DMS 273 (cell line): Measurements from ENCODE around the gene SLC16A1.
"Not testable (repeated sequence)": the region's sequence is repeated elsewhere in the genome, so short reads cannot be mapped to it uniquely, and the experiment has no call there.

Source experiments
- DNase-seq: peaks from one replicate; lab custom pipeline; 2025; ENCODE audit not compliant: unreplicated experiment; lab: John Stamatoyannopoulos, UW

Gene SLC16A1

DNA sequence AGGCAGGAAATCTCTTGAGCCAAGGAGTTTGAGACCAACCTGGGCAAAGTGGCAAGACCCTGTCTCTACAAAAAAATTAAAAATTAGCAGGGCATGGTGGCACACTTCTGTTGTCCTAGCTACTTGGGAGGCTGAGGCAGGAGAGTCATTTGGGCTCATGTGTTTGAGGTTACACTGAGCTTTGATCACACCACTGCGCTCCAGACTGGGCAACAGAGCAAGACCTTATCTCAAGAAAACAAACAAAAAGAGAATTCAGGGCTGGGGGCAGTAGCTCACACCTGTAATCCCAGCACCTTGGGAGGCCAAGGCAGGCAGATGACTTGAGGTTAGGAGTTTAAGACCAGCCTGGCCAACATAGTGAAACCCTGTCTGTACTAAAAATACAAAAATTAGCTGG lies 17.8 kb upstream of the SLC16A1 start:
- no peak for DNase-seq

DNA sequence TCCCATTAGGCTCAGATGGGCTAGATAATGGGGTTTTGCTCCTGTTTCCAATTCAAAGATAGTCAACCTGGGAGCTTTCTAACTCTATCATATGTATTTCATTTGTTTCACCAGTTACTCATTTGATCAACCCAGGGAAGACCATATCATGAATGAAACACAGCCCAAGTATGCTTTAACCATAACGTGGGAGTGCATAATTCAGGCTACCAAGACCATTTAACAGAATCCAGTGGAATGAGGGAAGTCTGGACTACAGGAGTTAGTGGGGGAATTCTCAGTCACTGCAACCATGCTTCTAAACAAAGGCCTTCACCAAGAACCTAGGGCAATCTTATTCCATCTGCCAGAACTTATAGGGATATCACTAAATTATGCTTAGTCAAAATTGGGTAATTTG lies 15.0 kb upstream of the SLC16A1 start:
- DNase-seq = no peak

DNA sequence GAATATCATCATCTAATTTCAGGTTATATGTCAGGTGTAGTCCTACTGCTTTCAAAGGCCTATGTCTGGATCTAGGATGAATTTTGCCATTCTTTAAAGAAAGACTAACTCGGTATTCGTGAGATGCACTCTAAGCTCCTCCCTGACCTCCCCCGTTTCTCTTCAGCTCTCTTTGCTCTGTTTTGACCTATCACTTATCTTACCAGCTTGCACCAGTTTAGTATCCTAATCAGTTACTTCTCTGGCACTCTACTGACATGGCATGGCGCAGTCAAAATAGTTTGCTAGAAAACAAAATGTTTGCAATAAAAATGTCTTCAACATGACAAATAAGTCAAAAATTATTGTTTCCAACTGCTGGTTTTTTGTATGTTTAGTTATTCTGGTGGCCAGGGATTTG lies 8.4 kb upstream of the SLC16A1 start:
- no peak for DNase-seq

DNA sequence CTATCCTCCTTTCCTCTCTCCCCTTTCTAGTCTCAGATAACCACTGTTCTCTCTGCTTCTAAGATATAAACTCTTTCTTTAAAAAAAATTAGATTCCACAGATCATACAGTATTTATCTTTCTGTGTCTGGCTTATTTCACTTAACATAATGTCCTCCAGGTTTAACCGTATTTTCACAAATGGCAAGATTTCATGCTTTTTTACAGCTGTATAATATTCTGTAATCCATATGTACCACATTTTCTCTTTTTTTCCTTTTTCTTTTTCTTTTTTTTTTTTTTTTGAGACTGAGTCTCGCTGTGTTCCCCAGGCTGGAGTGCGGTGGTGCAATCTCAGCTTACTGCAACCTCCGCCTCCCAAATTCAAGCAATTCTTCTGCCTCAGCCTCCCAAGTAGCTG lies 5.1 kb upstream of the SLC16A1 start:
- DNase-seq = no peak

DNA sequence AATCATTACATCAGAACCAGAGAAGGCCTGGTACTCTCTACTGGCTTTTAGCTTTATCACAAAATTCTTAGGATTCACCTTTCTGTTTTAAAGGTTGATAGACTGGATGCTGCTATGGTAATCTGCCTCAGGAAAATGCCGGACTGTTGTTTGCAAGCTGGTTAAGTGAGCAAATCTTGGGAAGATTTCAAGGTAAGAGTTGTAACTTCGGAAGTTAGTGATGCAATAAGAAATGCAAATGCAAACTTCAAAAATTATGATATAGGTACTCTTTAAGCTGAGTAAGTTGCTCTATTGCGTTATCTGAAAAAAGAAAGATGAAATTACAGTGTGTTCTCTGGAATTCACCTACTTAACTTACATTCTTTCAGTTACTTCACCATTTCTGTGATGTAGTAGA lies 4.4 kb upstream of the SLC16A1 start:
- DNase-seq = no peak

DNA sequence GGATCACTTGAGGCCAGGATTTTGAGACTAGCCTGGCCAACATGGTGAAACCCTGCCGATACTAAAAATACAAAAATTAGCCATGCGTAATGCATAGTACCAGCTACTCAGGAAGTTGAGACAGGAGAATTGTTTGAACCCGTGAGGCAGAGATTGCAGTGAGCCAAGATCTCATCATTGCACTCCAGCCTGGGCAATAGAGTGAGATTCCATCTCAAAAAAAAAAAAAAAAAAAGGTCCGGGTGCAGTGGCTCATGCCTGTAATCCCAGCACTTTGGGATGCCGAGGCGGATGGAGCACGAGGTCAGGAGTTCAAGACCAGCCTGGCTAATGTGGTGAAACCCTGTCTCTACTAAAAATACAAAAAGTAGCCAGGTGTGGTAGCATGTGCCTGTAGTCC lies 2.2 kb upstream of the SLC16A1 start:
- DNase-seq = not testable (repeated sequence)

DNA sequence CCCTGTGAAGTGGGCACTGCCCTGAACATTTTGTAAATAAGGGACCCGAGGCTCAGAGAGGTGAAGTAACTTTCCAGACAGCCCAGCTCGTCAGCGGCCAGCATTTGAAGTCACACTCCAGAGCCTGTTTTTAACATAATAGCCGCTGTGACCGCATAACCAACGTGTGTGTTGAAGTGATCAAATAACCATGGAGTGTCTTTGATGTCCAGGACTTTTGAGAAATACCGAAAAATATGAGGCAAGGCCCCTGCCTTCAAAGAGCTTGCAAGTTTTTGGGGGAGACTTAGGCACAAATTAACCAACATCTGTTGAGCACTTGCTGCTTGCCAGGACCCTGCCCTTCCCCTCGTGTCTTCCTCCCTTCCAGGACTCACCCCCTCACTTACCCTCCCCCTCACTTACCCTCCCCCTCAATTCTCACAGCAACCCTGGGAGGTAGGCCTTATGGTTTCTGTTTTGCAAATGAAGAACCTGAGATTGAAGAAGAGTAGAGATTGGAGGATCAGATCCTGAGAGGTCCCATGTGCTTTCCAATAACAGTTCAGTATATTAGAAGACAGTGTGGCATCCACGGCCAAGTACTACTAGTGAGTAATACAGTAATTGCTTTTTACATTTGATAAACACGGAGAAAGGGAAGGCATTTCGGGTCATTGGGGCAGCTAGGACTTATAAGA lies 1.3 kb upstream of the SLC16A1 start:
- DNase-seq = peak; percentile 91

DNA sequence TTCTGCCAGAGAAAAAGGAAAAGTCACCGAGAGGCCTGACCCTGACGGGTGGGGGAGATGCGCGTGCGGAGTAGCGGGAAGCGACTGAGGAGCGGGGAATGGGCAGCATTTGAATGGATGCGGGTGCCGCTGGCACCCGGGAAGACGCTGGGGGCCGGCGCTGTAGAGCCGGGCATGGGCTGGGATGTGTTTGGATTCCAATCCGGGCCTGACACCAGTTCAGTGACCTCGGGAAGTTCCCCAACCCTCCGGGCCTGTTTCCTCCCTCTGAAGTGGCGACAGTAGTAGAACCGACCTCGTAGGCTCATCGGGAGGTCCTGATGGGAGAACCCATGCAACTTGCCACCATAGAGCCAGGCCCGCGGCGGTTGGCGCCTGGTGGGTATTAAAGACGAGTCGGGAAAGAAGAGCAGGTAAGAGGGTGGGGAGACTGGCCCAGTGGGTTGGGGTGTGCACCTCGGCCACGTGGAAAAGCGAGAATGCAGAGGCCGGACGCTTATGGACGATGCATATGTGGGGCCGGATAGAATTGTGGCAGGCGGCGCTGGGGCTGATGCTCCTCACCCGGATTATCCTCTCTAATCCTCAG lies 642 bp upstream of the SLC16A1 start:
- DNase-seq = no peak

DNA sequence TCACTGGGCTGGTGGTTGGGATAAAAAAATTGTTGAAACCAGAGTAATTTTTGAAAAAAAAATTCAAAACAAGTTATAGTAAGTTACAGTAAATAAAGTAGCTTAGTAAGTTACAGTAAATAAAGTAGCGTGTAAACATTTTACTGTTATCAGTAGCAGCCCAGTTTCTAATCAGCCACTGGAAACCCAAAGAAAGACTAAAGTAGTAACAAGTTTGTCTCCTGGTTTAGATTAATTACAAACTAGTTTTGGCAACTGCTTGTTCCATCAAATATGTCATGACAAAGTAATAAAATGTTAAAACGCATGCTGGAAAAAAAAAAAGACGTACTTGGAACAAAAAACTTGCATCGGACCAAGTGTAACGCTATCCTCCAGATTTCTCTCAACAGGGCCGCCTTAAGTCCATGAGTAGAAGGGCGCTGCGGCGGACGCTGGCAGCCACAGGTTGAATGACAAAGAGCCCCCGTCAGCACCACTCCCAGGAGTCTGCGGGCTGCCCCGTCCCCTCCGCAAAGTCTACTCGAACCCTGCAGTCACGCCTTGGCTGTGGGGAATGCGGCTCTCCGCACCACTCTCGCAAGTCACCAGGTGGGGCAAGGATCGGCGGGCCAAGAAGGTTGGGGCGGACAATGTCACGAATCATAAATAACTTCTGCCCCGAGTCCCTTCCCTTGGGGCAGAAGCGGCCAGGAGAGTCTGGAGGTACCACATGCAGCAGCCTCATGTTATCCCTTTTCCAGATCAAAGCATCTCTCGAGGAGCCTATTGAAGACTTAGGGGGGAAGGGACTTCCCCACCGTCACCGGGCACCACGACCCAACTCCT lies 837 bp downstream of the SLC16A1 start:
- DNase-seq = peak; percentile 89

DNA sequence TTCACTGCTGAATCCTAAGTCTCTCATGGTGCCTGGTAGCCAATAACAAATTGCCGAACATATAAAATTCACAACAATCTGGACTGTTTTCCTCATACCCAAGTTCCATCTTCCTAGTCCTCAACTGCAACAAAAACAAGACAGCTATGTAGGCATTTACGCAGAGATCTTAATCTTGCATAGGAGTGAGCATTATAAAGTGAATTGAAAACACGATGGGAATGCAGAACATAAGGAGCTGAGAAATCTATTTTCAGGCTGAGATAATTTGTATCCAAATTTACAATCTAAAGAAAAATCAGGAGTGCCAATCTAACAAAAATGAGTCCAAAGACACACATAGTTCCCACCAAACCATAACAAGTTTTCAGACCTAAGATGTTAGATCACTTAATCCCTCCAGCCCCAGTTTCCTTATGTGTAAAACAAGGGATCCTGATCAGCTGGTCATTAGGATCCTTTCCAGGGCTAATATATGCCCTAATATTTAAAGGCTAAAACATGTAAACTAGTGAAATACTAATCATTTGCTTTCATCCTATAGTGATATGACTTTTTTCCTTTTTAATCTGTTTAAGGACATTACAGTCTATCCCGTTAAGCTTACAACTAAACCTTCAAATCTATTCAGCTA lies 1.9 kb downstream of the SLC16A1 start:
- peak; percentile 39 for DNase-seq

DNA sequence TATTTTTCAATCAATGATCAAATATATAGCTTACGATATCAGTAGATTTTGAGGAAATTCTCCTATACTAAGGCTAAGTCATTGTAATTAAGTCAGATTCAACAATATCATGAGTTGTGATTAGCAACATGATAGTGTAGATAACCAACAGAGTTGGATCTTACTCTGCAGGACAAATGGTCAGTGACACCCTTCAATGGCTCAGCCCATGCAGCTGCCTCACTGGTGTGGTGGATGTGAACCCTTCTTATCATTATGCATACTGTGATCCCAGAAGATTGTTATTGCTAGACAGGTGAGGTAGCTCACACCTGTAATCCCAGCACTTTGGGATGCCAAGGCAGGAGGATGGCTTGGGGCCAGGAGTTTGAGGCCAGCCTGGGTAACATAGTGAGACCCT lies 5.6 kb downstream of the SLC16A1 start:
- DNase-seq = no peak

DNA sequence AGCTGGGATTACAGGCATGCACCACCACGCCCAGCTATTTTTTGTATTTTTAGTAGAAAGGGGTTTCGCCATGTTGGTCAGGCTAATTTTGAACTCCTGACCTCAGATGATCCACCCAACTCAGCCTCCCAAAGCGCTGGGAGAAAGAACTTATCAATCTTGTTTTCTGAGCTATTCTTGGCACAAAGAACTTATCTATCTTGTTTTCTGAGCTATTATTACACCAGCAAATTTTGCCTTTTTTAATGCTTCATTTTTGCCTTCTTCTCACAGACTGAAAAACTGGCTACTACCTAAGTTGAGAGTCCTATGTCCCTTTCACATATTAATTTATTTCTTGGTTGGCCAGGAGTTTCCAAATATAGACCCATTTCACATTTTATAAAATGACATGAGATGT lies 9.3 kb downstream of the SLC16A1 start:
- DNase-seq = no peak

DNA sequence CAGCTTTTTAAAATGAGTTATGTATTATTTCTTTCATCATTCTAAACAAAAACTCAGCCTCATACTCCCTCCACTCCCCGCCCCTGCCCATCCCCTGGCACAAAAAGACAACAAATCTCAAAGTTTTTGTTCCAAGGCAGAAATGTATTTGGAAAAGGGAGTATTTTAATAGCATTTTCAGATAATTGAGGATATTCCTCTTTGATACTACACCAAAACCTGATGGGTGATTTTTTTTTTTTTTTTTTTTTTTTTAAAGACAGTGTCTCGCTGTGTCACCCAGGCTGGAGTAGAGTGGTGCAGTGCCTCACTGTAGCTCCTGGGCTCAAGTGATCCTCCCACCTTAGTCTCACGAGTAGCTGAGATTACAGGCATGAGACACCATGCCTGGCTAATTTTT lies 16.2 kb downstream of the SLC16A1 start:
- no peak for DNase-seq

DNA sequence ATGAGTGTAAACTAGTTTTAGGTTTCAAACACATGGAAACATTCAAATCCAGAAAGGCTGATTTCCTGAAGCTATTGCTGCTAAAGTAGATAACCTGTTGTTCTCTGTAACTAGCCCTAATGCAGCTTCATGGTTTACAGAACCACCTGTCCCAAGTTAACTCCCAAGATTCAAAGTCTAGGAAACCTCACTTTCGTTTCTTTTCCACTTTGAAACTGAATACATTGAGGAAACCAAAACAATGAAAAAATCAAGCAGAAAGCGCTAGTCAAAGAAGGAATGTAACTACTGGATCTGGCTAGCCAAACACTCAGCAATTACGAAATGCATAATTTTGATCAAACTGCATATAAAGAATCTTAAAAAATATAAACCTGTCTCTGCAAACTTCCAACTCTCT lies 17.8 kb downstream of the SLC16A1 start:
- DNase-seq = peak; percentile 12

DNA sequence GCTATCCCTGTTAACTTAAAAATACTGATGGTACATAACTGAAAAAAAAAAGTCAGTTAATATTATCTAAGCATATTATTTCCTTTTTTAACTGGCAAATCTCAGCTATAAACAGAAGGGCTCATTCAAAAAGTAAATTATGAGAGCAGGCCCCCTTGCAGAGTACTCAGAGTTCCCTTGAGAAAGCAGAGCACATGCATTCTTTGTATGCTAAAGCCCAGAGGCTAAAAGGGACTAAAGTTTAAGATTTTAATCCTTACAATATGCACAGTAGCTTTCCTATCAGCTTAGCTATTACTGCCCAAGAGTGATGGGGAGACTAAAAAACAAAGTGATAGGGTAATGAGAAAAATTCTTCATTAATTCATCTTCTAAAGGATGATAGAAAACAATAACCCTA lies 18.5 kb downstream of the SLC16A1 start:
- DNase-seq = no peak

DNA sequence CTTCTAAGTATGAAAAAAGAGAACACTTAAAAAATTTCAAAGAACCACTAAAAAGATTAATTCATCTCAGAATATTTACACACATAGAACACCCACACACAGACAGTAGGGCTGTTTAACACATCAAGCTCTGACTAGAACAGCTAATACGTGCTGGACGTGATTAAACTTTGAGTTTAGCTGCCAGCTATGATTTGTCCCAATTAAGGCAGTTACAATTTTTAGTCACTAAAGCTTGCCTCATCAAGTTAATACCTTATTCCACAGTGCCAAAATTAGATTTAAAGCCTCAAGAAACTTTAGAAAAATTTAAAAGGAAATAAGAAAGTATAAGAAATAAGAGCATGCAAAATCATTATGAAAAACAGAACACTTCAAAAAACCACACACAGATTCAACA lies 18.9 kb downstream of the SLC16A1 start:
- no peak for DNase-seq

DNA sequence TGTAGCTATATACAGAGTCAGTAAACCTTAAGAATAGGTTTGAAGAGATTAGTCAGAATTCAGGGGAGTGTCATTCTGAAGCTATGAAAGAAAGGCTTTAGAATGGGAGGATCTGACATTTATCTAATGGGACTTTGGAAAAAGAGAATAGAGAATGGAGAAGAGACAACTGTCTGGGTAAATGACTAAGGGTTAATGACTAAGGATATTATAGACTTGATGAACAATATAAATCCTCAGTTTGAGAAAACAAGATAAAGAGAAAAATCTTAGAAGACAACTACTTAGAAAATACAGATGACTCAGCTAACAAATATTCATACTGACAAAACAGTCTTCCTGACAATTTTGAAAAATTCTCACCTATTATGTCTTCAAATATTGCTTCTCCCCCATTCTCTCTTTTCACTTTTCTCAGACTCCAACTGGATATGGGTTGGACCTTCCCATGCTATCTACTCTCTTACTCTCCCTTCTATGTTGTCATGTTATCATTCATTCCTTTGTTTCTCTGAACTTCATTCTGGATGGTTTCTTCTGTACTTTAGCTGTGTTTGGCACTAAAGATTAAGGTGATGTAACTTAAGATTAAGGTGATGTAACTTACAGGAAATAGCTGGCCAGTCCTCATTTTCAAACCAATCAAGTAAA lies 20.4 kb downstream of the SLC16A1 start:
- no peak for DNase-seq

DNA sequence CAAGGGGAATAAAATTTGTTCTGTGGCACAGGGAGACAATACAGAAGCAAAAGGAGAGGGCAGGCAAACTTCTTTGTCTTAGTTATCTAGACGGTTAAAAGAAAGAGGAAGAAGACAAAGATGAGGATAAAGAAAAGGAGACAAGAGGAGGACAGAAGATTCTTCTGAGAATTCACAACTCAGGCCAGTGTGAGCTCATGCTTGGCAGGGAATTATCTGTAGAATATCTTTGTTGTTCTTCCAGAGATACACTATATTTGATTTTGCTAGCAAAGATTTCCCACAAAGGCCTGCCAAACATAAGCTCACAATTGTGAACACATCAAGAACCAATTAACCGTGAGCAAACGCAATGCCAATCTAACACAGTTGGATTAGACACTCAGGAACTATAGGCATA lies 21.4 kb downstream of the SLC16A1 start:
- DNase-seq = no peak

DNA sequence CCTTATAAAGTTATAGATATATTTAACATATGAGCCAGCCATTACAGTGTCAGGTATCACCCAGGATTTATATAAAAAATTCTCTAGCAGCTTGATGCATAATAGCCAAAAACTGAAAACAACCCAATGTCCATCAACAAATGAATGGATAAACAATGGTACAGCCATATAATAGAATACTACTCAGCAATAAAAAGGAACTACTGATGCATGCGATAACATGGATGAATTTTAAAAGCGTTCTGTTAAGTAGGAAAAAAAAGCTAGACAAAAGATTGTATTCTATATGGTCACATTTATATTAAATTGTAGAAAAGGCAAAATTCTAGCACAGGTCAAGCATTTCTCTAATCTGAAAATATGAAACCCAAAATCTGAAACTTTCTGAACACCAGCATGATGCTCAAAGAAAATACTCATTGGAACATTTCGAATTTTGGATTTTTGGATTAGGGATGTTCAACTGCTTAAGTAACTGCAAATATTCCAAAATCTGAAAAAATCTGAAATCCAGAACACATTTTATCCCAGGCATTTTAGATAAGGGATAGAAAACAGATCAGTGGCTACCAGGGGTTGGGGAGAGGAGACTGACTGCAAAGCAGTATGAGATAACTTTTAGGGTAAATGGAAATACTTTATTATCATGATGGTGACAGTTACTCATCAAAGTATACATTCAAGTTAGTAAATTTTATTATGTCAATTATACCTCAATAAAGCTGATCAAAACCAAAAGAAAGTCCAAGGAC lies 22.0 kb downstream of the SLC16A1 start:
- DNase-seq = no peak

DNA sequence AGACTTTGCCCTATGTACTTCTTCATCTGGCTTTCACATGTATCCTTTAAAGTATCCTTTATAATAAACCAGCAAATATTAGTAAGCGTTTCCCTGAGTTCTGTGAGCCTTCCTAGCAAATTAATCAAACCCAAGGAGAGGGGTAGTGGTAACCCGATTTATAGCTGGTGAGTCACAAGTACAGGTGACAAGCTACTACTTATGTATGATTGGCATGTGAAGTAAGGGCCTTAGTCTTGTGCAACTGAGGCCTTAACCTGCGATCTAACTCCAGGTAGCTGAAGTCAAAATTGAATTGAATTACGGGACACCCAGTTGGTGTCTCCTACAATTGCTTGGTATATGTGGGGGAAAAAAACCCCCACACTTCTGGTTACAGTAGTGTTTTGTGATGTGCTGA lies 26.0 kb downstream of the SLC16A1 start:
- no peak for DNase-seq
